CD4-positive, alpha-beta T cell treated with Interleukin-15 for 4 hours (primary cell): ENCODE data around the gene PRDX6.
A peak's percentile ranks its signal among the peaks of the same experiment; 100 is the strongest.
"Not testable (repeated sequence)": the region's sequence is repeated elsewhere in the genome, so short reads cannot be mapped to it uniquely, and the experiment has no call there.

ENCODE experiments used
- DNase-seq: peaks from one replicate; pipeline ENCODE4 v3.0.0-alpha.2; 2020; ENCODE audit warnings: low spot score

Gene PRDX6, protein sequence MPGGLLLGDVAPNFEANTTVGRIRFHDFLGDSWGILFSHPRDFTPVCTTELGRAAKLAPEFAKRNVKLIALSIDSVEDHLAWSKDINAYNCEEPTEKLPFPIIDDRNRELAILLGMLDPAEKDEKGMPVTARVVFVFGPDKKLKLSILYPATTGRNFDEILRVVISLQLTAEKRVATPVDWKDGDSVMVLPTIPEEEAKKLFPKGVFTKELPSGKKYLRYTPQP

DNA sequence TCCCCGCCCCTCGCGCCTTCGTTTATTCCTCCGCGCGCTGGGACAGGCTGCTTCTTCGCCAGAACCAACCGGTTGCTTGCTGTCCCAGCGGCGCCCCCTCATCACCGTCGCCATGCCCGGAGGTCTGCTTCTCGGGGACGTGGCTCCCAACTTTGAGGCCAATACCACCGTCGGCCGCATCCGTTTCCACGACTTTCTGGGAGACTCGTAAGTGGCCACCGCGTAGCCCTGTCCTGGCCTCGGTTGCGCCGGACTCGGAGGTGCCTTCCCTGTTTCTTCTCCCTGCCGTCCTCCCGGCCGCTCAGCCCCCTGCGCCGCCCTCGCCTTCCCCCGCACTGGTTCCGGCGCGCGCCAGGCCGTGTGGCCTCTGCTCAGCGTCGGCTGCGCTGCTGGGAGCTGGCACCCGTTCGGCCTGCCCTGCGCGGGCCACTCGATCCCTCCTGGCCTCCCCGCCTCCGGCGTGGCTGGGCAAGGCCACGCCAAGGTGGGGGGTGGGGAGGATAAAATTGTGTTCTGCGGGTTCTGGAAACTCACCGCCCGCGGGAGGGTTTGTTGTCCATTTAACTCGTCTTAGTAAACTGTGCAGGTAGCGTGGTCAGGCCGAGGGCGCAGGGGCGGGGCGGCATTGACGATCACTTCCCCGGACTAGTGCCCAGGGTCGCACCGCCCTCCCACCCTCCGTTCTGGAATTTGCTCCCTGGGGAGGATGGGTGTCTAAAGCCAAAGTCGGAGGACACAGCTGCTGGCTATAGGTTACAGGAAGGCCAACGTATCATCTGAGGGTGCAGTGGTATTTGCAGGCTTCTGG is at the start of gene PRDX6:
TSS of gene PRDX6 (plus strand) at position 50 of the 808 bp plus-strand sequence. CDS start at position 113, 63 bp downstream.
- DNase-seq: no peak

DNA sequence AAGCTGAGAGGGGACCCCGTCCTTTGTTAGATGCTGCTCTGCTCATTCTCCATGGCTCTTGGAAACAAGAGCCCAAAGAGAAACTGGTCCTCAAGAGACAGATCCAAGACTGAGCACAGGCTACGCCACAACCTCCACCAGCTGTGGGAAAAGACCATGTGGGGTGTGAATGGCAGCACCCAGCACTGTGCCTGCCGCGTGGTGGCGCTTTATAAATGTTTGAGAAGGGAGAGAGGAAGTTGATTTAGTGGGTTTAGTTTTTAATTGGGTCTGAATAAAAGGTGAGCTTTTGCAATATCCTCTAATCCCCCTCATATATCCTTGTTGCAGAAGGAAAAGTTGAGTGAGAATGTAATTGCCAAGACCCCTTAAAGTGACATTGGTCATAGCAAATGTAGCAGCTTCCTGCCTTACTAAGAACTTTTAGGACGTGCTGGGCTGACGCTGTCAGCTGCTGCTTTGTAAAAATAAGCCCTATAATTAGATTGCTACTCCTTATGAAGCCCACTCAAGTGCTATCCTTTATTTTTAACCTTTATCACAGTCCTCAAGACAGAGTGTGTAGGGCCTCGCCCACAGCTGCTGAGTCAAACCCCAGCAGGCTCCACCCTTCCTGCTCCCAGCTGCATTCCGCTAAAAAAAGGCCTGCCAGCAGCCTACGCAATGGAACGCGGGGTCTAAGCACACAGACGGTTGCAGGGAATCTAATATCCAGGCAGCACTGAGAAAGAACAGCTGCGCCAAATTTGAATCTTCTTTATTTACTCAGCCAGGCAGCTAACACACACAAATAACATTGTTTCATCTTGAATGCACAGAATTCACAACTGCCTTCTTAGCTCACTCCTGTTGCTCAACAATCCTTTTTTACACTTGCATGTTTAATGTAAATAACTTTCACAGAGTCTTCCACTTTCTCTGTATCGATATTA is 47.4 kb upstream of the PRDX6 start:
- DNase-seq: peak; percentile 66

DNA sequence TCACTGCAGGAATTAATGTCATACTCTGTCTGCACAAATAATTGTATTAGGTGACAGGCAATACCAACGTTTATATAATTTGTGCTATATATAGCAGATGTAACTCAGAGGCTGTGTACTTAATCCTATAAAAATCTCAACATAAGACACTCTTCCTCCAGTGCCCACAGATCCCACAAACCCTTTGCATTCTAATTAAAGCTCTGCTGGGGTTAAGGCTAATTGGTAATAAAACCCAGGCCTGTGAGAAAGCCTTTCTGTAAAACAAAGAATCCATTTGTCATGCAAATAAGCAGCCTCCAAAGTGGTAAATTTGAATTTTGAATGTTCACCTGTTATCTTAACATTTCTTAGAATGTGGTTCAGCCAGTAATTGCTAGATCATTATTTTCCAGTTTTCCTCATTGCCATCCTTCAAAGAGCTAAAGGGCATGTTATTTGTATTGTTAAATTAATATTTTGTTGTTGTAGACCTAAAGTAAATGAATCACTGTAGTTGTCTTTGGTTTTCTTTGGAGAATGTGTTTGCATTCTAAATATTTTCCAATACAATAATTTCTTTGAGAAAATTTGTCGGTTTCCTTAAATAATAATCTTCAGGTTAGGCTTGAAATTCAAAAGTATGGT is 46.3 kb upstream of the PRDX6 start:
- no peak for DNase-seq

DNA sequence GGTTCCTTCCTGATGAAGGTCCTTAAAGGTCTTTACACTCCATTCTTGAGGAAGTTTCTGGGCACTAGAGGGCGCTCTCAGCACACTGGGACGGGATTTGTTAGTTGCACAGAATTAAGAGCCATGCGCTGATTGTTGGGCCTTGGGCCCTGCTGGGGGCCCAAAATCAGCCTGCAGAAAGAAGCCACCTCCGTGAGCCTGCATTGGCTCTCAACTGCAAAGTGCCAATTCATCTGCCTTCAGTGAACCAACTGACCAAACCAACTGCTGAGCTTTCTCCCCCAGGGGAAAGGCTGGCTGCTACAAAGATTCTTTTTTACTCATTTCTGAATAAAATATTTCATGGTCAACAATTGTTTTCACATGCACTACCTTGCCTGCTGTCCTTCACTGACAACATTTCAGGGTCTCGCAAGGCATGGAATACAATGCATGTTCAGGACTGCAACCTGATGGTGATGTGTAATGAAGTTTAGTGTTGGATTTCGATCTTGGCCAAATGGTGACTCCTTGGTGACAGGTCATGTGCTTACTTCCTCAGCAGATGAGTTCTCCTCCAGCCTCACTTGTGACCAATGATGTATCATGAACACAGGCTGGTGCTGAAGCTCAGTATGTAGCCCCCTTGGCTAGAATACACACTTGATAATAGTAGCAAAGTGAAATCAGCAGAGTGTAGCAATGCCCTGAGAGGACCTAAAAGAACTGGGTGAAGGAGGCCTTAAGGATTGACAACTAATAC is 45.7 kb upstream of the PRDX6 start:
- DNase-seq: peak; percentile 89

DNA sequence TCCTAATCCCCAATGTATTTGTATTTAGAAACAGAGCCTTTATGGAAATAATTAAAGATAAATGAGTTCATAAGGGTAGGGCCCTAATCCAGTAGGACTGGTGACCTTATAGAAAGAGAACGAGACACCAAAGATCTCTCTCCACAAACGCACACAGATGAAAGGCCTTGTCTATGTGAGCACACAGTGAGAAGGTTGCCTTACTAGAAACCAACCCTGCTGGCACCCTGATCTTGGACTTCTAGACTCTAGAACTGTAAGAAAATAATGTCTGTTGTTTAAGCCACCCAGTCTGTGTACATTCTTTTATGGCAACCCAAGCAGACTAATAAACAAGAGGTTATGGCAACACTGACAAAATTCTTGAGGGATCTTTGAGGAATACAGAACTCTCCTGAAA is 44.8 kb upstream of the PRDX6 start:
- no peak for DNase-seq

DNA sequence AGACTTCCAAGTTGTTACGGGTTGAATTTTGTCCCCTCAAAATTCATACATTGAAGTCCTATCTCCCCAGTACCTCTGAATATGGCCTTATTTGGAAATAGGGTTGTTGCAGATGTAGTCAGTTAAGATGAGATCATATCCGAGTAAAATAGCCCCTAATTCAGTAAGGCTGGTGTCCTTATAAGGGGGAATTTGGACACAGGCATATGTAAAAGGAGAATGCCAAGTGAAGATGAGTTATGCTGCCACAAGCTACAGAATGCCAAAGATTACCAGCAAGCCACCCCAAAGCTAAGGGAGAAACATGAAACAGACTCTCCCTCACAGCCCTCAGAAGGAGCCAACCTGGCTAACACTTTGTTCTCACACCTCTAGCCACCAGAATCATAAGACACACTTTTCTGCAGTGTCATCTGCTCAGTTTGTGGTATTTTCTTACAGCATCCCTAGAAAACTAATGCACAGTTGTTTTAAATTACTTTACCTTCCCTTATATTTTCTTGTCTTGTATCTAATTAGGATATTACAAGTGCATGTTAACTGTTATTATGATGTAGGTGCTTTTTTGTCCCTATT is 43.3 kb upstream of the PRDX6 start:
- DNase-seq: no peak

DNA sequence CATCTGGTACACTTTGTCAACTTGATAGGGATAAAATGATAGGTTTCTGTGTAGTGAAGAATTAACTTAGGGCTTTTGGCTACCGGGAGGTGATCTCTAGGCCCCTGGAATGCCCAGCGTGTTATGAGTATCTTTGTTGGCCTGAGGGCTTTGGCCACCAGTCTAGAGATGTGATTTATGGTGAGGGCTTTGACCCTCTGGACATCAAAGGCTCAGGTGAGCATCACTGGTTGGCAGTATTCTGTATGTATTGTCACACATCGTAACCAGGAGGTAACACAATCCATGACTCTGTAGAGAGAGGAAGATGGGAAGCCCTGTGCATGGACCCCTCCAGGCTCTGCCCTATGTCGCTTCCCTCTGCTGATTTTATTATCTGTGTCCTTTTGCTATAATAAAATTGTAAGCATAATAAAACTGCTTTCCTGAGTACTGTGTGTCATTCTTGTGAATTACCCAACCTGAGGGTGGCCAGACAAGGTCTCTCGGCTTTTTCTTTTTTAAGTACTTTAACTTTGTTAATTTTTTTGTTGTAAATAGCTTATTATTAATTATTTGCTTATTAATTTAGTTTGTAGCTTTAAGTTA is 40.2 kb upstream of the PRDX6 start:
- no peak for DNase-seq

DNA sequence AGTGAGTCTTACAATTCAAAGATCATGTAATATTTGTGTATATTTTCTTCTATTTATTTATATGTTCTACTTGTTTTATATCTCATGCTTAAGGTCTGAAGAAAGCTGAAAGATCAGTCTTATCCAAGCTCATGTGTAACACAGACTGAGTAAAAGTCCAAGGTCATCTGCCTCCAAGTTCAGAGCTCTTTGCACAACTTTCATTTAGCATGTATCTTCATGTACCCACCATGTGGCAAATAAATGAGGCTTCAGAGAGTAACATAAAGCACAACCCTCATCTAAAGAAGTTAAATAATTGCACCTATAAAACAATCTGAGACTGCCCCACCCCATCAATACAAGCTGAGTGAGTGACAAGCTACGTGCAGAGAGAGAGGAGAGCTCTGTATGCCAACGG is 38.5 kb upstream of the PRDX6 start:
- DNase-seq: no peak

DNA sequence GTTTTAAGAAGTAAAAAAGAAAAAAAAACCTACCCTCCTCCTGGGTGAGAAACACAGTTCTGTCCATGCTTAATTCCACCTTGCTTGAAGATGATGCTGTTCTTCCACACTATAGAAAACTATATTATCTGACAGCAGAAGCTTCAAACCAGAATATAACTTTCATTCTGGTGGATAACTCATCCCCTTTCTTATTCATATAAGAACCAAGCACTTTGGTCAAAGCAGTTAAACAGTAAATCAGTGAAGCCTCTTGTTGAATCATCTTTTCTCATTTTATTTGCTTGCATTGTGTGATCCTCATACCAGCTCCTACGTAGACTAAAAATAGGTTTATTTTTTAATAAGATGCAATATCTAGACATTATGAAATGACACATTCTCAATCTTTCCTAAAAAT is 36.7 kb upstream of the PRDX6 start:
- no peak for DNase-seq

DNA sequence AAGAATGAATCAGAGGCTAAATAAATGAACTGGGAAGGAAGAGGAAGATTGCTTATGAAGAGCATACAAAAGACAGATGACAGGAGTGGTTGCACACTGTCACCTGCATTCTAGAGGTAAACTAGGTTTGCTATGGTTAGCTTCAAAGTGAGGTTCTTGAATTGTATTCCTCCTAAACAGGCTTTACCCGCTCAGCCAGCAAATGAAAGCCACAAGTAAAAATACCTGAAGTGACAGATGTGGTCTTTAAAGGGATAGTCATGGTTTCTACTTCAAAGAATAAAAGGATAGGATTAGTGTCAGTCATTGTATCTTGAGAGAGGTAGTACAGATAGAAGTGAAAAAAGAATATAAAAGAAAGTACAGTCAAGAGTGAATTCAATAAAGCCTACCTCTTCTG is 32.4 kb upstream of the PRDX6 start:
- no peak for DNase-seq

DNA sequence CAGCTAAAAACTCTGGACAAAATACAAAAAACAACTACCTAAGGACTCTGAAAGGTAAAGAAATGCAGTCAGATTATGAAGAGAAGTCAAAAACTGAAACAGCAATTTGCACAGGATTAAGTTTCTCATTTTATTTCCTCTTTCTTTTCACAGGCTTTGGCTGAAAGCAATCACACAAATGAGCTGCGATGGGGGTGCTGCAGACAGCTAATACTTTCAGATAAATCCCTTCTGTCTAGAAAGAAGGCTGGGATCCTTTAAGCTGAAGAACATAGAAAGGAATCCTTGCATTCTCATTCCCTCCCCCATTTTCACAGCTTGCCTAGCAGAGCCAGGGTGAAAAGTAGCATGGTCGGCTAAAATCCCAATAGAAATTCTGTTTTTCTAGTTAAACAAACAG is 32.0 kb upstream of the PRDX6 start:
- DNase-seq: no peak

DNA sequence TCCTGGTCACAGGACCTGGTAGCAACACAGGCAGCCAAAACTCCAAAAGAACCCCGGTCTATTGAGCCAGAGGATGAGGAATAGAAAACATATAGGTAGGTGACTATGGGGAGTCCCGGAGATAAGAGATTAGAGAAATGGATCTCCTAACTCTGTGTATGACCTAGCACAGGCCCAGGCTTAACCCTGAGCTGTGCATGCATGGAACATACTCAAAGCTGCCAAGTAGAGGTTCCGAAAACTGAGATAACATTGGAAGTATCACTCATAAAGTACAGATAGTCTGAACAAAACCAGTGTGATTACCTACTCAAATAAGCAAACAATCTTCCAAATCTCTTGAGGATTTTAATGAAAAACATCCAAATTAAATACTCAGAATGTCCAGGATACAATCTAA is 31.5 kb upstream of the PRDX6 start:
- no peak for DNase-seq

DNA sequence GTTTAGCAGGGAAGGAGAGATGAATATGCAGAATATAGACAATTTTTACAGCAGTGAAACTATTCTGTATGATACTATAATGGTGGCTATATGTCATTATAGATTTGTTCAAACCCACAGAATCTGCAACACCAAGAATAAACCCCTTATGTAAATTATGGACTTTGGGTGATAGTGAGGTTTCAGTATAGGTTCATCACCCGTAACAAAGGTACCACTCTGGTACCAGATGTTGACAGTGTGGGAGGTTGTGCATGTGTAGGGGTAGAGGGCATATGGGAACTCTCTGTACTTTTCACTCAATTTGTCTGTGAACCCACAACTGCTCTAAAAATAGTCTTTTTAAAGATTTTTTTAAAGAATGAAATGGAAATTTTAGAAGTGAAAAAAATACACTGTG is 29.9 kb upstream of the PRDX6 start:
- no peak for DNase-seq

DNA sequence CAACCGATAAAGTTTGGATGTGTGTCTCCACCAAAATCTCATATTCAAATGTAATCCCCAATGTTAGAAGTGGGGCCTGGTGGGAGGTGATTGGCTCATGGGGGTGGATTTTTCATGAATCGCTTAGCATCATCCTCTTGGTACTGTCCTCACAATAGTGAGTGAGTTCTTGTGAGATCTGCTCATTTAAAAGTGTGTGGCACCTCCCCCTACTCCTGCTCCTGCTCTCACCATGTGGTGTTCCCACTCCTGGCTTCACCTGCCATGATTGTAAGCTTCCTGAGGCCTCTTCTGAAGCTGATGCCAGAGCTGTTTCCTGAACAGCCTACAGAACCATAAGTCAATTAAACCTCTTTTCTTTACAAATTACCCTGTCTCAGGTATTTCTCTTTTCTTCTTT is 28.2 kb upstream of the PRDX6 start:
- no peak for DNase-seq

DNA sequence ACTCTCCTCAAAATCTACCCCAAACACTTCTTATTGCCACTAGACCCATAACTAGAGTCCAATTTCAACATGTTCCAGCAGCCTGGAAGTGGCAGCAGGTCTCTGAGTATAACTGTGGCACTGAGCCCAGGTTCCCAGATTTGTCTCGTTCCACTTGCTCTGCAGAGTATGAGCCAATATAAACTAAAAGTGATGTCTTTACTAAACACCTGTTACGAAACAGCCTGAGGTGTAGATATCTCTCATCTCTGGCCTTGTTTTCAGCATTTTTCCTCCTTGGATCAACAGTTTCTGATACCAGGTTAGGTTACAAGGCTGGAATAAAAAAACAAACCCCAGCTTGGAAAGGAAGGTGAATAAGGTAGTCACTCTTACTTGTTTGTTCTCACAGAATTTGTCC is 25.2 kb upstream of the PRDX6 start:
- DNase-seq: no peak

DNA sequence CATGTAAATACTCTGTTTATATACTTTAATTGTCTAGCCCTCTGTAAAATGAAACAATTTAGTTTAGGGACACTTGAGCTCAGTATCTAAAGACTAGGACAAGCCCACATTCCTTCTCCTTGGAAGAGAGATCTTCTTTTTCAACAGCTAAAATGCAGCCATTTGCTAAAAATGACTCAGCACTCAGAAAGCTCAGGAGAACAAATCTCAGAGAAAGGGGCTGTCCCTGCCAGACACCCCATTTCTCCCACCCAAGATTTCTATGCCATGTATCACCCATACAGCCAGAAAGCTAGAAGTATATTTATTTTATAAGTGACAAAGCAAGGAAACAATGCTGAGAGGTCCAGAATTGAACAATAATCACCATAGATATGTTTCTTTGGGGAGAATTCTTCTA is 23.2 kb upstream of the PRDX6 start:
- DNase-seq: no peak

DNA sequence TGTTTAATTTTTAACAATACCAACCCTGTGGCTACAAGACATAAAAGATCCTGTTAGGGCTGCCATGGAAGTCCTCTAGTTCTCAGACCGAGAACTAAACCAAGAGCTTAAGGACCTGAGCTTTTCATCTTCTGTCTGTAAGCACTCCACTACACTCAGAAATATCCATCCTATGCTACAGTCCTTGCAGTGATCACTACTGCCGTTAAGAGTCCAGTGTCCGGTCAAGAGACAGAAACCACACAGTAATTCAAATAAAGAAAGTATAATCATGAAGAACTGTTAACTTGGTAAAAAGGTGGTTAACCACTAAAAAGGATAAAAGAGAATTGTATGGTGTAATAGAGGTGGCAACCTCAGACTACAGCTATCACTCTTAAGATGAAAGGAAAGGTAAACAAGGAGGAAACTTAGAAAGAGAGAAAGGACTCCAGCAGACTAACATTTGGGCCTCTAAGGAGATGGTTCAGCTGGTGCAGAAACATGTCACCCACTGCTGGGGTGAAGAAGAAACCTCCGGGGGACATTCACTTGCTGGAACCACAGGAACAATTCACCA is 22.1 kb upstream of the PRDX6 start:
- no peak for DNase-seq

DNA sequence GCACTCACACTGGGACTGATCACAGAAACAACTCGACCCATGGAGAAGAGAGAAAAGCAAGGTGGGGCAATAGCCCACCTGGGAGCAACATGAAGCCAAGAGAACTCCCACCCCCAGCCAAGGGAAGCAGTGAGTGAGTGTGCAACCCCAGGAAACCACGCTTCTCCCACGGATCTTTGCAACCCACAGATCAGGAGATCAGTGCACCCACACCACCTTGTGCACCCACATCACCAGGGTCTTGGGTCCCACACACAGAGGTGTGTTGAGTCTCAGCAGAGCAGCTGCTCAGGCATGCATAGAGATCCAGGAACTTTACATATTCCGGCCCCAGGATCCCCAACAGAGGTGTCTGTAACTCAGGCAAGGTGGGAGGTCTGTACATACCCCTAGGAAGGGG is 17.2 kb upstream of the PRDX6 start:
- no peak for DNase-seq

DNA sequence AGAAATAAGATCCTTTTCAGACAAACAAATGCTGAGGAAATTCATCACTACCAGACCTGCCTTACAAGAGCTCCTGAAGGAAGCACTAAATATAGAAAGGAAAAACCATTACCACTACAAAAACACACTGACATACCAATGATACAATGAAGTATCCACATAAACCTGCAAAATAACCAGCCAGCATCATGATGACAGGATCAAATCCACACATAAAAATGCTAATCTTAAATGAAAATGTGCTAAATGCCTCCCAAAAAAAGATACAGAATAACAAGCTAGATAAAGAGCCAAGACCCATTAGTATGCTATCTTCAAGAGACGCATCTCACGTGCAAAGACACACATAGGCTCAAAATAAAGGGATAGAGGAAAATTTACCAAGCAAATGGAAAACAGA is 14.5 kb upstream of the PRDX6 start:
- DNase-seq: not testable (repeated sequence)

DNA sequence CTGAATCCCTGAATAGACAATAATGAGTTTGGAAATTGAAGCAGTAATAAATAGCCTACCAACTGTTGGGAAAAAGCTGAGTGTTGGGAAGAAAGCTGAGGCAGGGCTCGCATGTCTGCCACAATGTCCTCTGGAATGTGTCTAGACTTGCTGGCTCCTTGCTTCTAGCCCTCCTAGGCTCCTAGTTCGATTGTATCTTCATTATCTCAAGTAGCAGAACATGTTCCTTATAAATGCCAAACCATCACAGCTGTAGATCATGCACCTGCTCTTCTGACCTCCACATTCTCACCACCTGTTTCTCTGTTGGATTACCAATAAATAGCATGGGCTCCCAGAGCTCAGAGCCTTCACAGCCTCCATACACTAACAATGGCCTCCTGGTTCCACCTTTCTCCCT is 12.9 kb upstream of the PRDX6 start:
- not testable (repeated sequence) for DNase-seq
